SK-N-MC (cell line): ENCODE data around the gene C17orf67.

ENCODE experiments used
- EZH2 ChIP-seq: fragments of 200-600 bp; sonication (generic); IDR thresholded peaks from one replicate; pipeline ENCODE4 v1.6.1; 2017; ENCODE audit warnings: antibody characterized with exemption
- POLR2AphosphoS5 ChIP-seq: IDR thresholded peaks from 2 replicates; pipeline ENCODE4 v1.6.1; 2012; ENCODE audit warnings: mild to moderate bottlenecking, low read depth, low read length, borderline replicate concordance

DNA sequence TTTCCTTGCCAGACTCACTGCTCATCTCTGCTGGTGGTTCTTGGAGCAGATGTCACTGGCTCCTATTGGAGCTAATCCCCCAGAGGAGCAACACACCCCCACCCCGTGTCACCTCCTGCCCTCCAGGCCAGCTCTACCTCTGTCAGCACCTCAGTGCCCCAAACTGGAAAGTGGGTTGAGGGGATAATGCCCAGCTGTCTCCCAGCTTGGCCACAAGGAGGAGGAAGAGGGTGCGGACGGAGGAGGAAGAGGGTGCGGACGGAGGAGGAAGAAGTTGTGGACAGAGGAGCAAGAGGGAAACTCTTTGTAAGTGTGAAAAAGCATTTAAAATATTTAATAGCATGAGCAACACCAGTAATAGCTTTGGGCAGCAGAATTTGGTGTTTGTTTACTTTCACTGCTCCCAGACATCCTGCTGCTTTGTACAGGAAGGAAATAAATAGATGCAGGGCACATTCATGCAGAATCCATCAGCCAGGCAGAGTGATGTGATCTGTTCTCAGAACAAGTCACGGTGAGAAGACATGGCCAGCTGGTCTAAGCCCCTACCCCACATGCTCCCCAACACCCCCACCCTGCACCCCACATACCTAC is 82.5 kb downstream of the C17orf67 start:
- TF ChIP-seq POLR2AphosphoS5, result no peak
- no peak for TF ChIP-seq EZH2
